Natural killer cell (primary cell): ENCODE results near the gene FBXL17. TPM values are rescaled to one million over a fixed set of nuclear protein-coding genes. Genes with fewer than 3 reads are reported as not detected.

Experiments used
- ATAC-seq, 3 donors: fragments of 150-1000 bp in 2 of 3; fragments of 200-7000 bp in 1 of 3; cut with Tn5 transposase; 1 replicate in 1 of 3; 2 replicates in 2 of 3; pipeline ENCODE4 v1.10.0; 2021; ENCODE audit warnings: mild to moderate bottlenecking in 2 of 3, moderate library complexity in 2 of 3
- DNase-seq, 2 donors: peaks; one replicate each; pipeline versions ENCODE4 v3.0.0 to v3.0.0-alpha.2; 2013 to 2021; ENCODE audit warnings: mixed read lengths in 1 of 2
- H3K27ac ChIP-seq: one replicate; pipeline ENCODE4 v1.5.1; 2013; ENCODE audit warnings: mild to moderate bottlenecking, low read length
- H3K27me3 ChIP-seq: one replicate; pipeline ENCODE4 v1.6.1; 2013; ENCODE audit warnings: low read length; ENCODE audit not compliant: control insufficient read depth, insufficient read depth
- H3K36me3 ChIP-seq: one replicate; pipeline ENCODE4 v1.6.1; 2013; ENCODE audit warnings: low read length; ENCODE audit not compliant: control insufficient read depth, insufficient read depth
- H3K4me1 ChIP-seq: one replicate; pipeline ENCODE4 v1.6.1; 2013; ENCODE audit warnings: low read length; ENCODE audit not compliant: control insufficient read depth, insufficient read depth
- H3K4me3 ChIP-seq: one replicate; pipeline ENCODE4 v1.5.1; 2013; ENCODE audit warnings: low read length
- H3K9me3 ChIP-seq: one replicate; pipeline ENCODE4 v1.6.1; 2013; ENCODE audit warnings: low read length; ENCODE audit not compliant: control insufficient read depth, insufficient read depth
- H3K27ac Mint-ChIP-seq, 2 donors: one replicate each; pipeline ENCODE4 v1.8.0; 2022; ENCODE audit warnings: mild to moderate bottlenecking in 2 of 2, mixed read lengths in 2 of 2, moderate library complexity in 1 of 2
- H3K27me3 Mint-ChIP-seq, 2 donors: one replicate each; pipeline ENCODE4 v1.8.0; 2022; ENCODE audit warnings: low read depth in 2 of 2, mixed read lengths in 2 of 2
- H3K36me3 Mint-ChIP-seq: one replicate; pipeline ENCODE4 v1.8.0; 2022; ENCODE audit warnings: mixed read lengths
- H3K4me1 Mint-ChIP-seq, 2 donors: one replicate each; pipeline ENCODE4 v1.8.0; 2022; ENCODE audit warnings: mixed read lengths in 2 of 2
- H3K4me3 Mint-ChIP-seq: one replicate; pipeline ENCODE4 v1.8.0; 2022; ENCODE audit warnings: mild to moderate bottlenecking, moderate library complexity, mixed read lengths
- H3K9me3 Mint-ChIP-seq, 2 donors: one replicate each; pipeline ENCODE4 v1.8.0; 2022; ENCODE audit warnings: mixed read lengths in 2 of 2
- CTCF ChIP-seq: fragments of 200-600 bp; IDR thresholded peaks from one replicate; pipeline ENCODE4 v1.8.0; 2022; ENCODE audit warnings: antibody characterized with exemption
- WGBS: methylation state at CpG from one replicate; pipeline ENCODE4 v1.1.7; 2013; ENCODE audit warnings: missing lambda C conversion rate; ENCODE audit not compliant: insufficient coverage; 5-methylcytosine and 5-hydroxymethylcytosine counted together
- intact Hi-C: fragments of 100-400 bp; cut with micrococcal nuclease; formaldehyde crosslinking; loops from one replicate; pipeline ENCODE4 v1.14.2; 2022
- total RNA-seq, 4 donors: library from RNA; stranded (reverse); fragments of 120-200 nt in 1 of 4; gene quantifications; one replicate each; pipeline versions ENCODE4 v1.2.3 to v1.2.4, GENCODE V29; 2013 to 2022

FBXL17 gene
- total RNA-seq, 3 donors from 2014 or later (not counting 1 experiment from before 2014, with no cell fraction given), result 34.2 to 46.8 (median 34.9) TPM

GRCh38 chr5:108109059-108109458 lies 272.8 kb downstream of the FBXL17 start:
- TF ChIP-seq CTCF, result no peak

GRCh38 chr5:108104448-108104847 lies 277.4 kb downstream of the FBXL17 start:
- H3K9me3 ChIP-seq, result no peaks in the 10 kb centered on the region
- H3K4me3 ChIP-seq, result no peak overlapping the region
- Mint-ChIP-seq H3K27ac (no peak overlapping the region), H3K36me3 (no peaks in the 10 kb centered on the region), H3K9me3 (no peaks in the 10 kb centered on the region), H3K27me3 (no peaks in the 10 kb centered on the region), H3K4me3 (no peak overlapping the region), H3K4me1 (no peaks in the 10 kb centered on the region)
- intact Hi-C loops, result no loop called here
- DNase-seq, result no peak
- ATAC-seq, result no peak
- no CpG with 5 or more reads among the region's 1 CpG for WGBS
- no peaks in the 10 kb centered on the region for H3K36me3 ChIP-seq
- no peaks in the 10 kb centered on the region for H3K4me1 ChIP-seq
- no peaks in the 10 kb centered on the region for H3K27me3 ChIP-seq
- no peak overlapping the region for H3K27ac ChIP-seq
- TF ChIP-seq CTCF, result no peak

More at GRCh38 chr5:108109059-108109458, 272.8 kb downstream of the FBXL17 start:
- H3K27me3 ChIP-seq, result no peaks in the 10 kb centered on the region
- intact Hi-C loops, result no loop called here
- H3K4me1 Mint-ChIP-seq, result no peaks in the 10 kb centered on the region
- H3K27ac Mint-ChIP-seq, result no peak overlapping the region
- no peaks in the 10 kb centered on the region for H3K4me1 ChIP-seq
- H3K27me3 Mint-ChIP-seq, result no peaks in the 10 kb centered on the region
- H3K27ac ChIP-seq, result no peak overlapping the region
- ATAC-seq (no peak), DNase-seq (no peak)
- H3K9me3 ChIP-seq, result no peaks in the 10 kb centered on the region
- H3K4me3 ChIP-seq, result no peak overlapping the region
- WGBS, result 100% methylated on average over 2 of the region's 2 CpGs
- H3K36me3 Mint-ChIP-seq, result no peaks in the 10 kb centered on the region
- no peaks in the 10 kb centered on the region for H3K36me3 ChIP-seq
- H3K9me3 Mint-ChIP-seq, result peaks cover 0 to 2% of the 10 kb centered on the region in 2 donors
- H3K4me3 Mint-ChIP-seq, result no peak overlapping the region

- no peak for TF ChIP-seq CTCF
- no peaks in the 10 kb centered on the region for H3K9me3 Mint-ChIP-seq
- H3K27me3 Mint-ChIP-seq, result no peaks in the 10 kb centered on the region
- Histone ChIP-seq H3K36me3 (no peaks in the 10 kb centered on the region), H3K27ac (no peak overlapping the region), H3K9me3 (no peaks in the 10 kb centered on the region), H3K4me1 (no peaks in the 10 kb centered on the region), H3K4me3 (no peak overlapping the region), H3K27me3 (no peaks in the 10 kb centered on the region)
- H3K4me1 Mint-ChIP-seq, result no peaks in the 10 kb centered on the region
- intact Hi-C loops, result no loop called here
- ATAC-seq, result no peak
- 100% methylated on average over 2 of the region's 3 CpGs for WGBS
- no peak overlapping the region for H3K4me3 Mint-ChIP-seq
- no peak overlapping the region for H3K27ac Mint-ChIP-seq
- no peak for DNase-seq
- no peaks in the 10 kb centered on the region for H3K36me3 Mint-ChIP-seq
Observed at GRCh38 chr5:108102463-108102862, 279.4 kb downstream of the FBXL17 start.

GRCh38 chr5:108101821-108102220 lies 280.1 kb downstream of the FBXL17 start:
- Mint-ChIP-seq H3K36me3 (no peaks in the 10 kb centered on the region), H3K4me1 (no peaks in the 10 kb centered on the region), H3K27me3 (no peaks in the 10 kb centered on the region), H3K4me3 (no peak overlapping the region), H3K27ac (no peak overlapping the region), H3K9me3 (no peaks in the 10 kb centered on the region)
- Histone ChIP-seq H3K4me1 (no peaks in the 10 kb centered on the region), H3K9me3 (no peaks in the 10 kb centered on the region), H3K4me3 (no peak overlapping the region), H3K27ac (no peak overlapping the region), H3K27me3 (no peaks in the 10 kb centered on the region), H3K36me3 (no peaks in the 10 kb centered on the region)
- DNase-seq (no peak), ATAC-seq (no peak)
- 97% methylated on average over 3 of the region's 3 CpGs for WGBS
- intact Hi-C loops, result no loop called here
- no peak for TF ChIP-seq CTCF
